K562 (cell line): Measurements from ENCODE around the gene CCDC87. TPM values are rescaled to one million over a fixed set of nuclear protein-coding genes. Genes with fewer than 3 reads are reported as not detected.
A peak's percentile ranks its signal among the peaks of the same experiment; 100 is the strongest.

Source experiments
- ATAC-seq: fragments of 200-7000 bp; cut with Tn5 transposase; 3 replicates; pipeline ENCODE4 v1.9.1; 2020; ENCODE audit warnings: moderate library complexity
- BruUV-seq: library from RNA; stranded (reverse); fragments of 400-500 nt; replicated peaks from 2 replicates; lab custom pipeline; 2021; lab: Mats Ljungman, UMichigan
- CTCF ChIA-PET: fragments of 300-600 bp; formaldehyde crosslinking; extraction: SDS; loops from one replicate; lab custom pipeline; 2021; ENCODE audit warnings: low intra/inter-chr PET ratio; lab: Yijun Ruan, JAX
- POLR2A ChIA-PET: fragments of 300-600, 350-650 bp; sonication (Branson Sonifier 250); formaldehyde crosslinking; extraction: SDS; loops from one replicate; lab custom pipeline; 2021; ENCODE audit warnings: antibody characterized with exemption, inconsistent platforms; lab: Yijun Ruan, JAX
- DNase-seq, 4 experiments: peaks; one replicate each; pipeline versions ENCODE4 v3.0.0 to v3.0.0-alpha.2; 2011 to 2018; ENCODE audit warnings: low spot score in 3 of 4, mixed read lengths in 3 of 4; ENCODE audit errors: extremely low read depth in 1 of 4
- FAIRE-seq: peaks from 2 replicates; lab custom pipeline; 2011; peaks lifted over from hg19 to GRCh38; lab: Jason Lieb, UNC
- H2AFZ ChIP-seq: 2 replicates; pipeline ENCODE4 v1.6.0; 2011; ENCODE audit warnings: low read depth, low read length, control low read depth, inconsistent platforms
- H3K27ac ChIP-seq: fragments of 200-600 bp; 3 replicates; pipeline ENCODE4 v1.8.0; 2011; ENCODE audit warnings: low read depth, mild to moderate bottlenecking, control low read depth, inconsistent platforms, low read length, moderate library complexity, mixed read lengths; ENCODE audit errors: extremely low read depth
- H3K27me3 ChIP-seq, 2 experiments: fragments of 300-600 bp in 1 of 2; 2 replicates in 1 of 2; 3 replicates in 1 of 2; pipeline versions ENCODE4 v1.6.0 to v1.8.0; 2011; ENCODE audit warnings: inconsistent platforms in 2 of 2, low read length in 2 of 2, mild to moderate bottlenecking in 1 of 2, mixed read lengths in 1 of 2, moderate library complexity in 1 of 2; ENCODE audit not compliant: control insufficient read depth in 2 of 2, insufficient read depth in 2 of 2
- H3K36me3 ChIP-seq: fragments of 300-600 bp; 3 replicates; pipeline ENCODE4 v1.8.0; 2011; ENCODE audit warnings: mild to moderate bottlenecking, low read length, inconsistent platforms; ENCODE audit not compliant: control insufficient read depth, insufficient read depth
- H3K4me1 ChIP-seq, 2 experiments: fragments of 200-600 bp in 1 of 2; replicated peaks in 1 of 2; 2 replicates in 1 of 2; 3 replicates in 1 of 2; pipeline versions ENCODE4 v1.5.1 to v1.8.0; 2011; ENCODE audit warnings: inconsistent platforms in 2 of 2, low read length in 2 of 2, mild to moderate bottlenecking in 1 of 2, mixed read lengths in 1 of 2, moderate library complexity in 1 of 2; ENCODE audit not compliant: control insufficient read depth in 2 of 2, insufficient read depth in 2 of 2
- H3K4me2 ChIP-seq: 2 replicates; pipeline ENCODE4 v1.6.1; 2011; ENCODE audit warnings: low read length, control low read depth, inconsistent platforms, mixed read lengths; ENCODE audit not compliant: insufficient read depth
- H3K4me3 ChIP-seq: fragments of 200-600 bp; sonication (generic), shearing (Covaris generic); 2 replicates; pipeline ENCODE4 v1.5.1; 2016; ENCODE audit warnings: control low read depth, inconsistent platforms
- H3K79me2 ChIP-seq: fragments of 200-600 bp; 3 replicates; pipeline ENCODE4 v1.8.0; 2011; ENCODE audit warnings: low read length, inconsistent platforms; ENCODE audit not compliant: control insufficient read depth, insufficient read depth
- H3K9ac ChIP-seq, 2 experiments: 2 replicates each; pipeline versions ENCODE4 v1.6.0 to v1.6.1; 2011; ENCODE audit warnings: low read depth in 2 of 2, low read length in 2 of 2, control low read depth in 1 of 2, inconsistent platforms in 1 of 2, mild to moderate bottlenecking in 1 of 2, mixed read lengths in 1 of 2; ENCODE audit not compliant: insufficient read depth in 1 of 2
- H3K9me1 ChIP-seq: one replicate; pipeline ENCODE4 v1.6.0; 2011; ENCODE audit warnings: inconsistent platforms, mild to moderate bottlenecking, low read length, moderate library complexity; ENCODE audit not compliant: control insufficient read depth, insufficient read depth
- H3K9me3 ChIP-seq: replicated peaks from 2 replicates; pipeline ENCODE4 v1.5.1; 2011; ENCODE audit warnings: low read depth, low read length, inconsistent platforms; ENCODE audit not compliant: control insufficient read depth, insufficient read depth
- H4K20me1 ChIP-seq: replicated peaks from 2 replicates; pipeline ENCODE4 v1.6.1; 2011; ENCODE audit warnings: low read length, inconsistent platforms, mixed read lengths; ENCODE audit not compliant: control insufficient read depth, insufficient read depth
- KLF16 ChIP-seq: IDR thresholded peaks from 2 replicates; pipeline ENCODE4 v1.6.1; 2016; ENCODE audit warnings: antibody characterized with exemption
- WGBS: fragments of 100-300 bp; shearing (Covaris generic); methylation state at CpG from one replicate; pipeline ENCODE4 v1.1.6; 2016; ENCODE audit warnings: low coverage, mixed read lengths; ENCODE audit not compliant: insufficient coverage; ENCODE audit errors: missing lambda C conversion rate; 5-methylcytosine and 5-hydroxymethylcytosine counted together
- in situ Hi-C: fragments of 300-500 bp; cut with MboI; formaldehyde crosslinking; loops from 4 replicates; pipeline ENCODE4 v1.15.0; 2018; ENCODE audit warnings: inconsistent platforms, mixed read lengths
- intact Hi-C: fragments of 100-400 bp; cut with micrococcal nuclease; formaldehyde crosslinking; loops from 2 replicates; pipeline ENCODE4 v1.14.2; 2022
- polyA plus RNA-seq, 8 experiments: library from polyadenylated mRNA; depleted of rRNA in 4 of 8; stranded (reverse) in 5 of 8; unstranded in 3 of 8; fragments of >200 nt; fragmentation: Nextera tagmentation in 2 of 8; fragmentation: Illumina TruSeq in 1 of 8; extraction: Ambion mirVana in 2 of 8; extraction: Trizol in 1 of 8; gene quantifications; 2 replicates each; pipeline versions ENCODE4 v1.2.1 to v1.2.3, GENCODE V29; 2011 to 2014; ENCODE audit warnings: inconsistent platforms in 1 of 8, missing spikeins in 1 of 8
- total RNA-seq, 7 experiments: library from RNA; depleted of rRNA in 6 of 7; stranded (reverse); fragments of >200 nt in 6 of 7; fragmentation: Illumina TruSeq in 2 of 7; extraction: Trizol in 2 of 7; gene quantifications; 2 replicates each; pipeline versions ENCODE4 v1.2.1 to v1.2.3, GENCODE V29; 2011 to 2021; ENCODE audit warnings: low replicate concordance in 1 of 7
- TF ChIP-seq, protein P1 (sequence below): sonication (generic); formaldehyde crosslinking; IDR thresholded peaks from 2 replicates; pipeline ENCODE4 v1.8.0; 2022; ENCODE audit warnings: missing genetic modification reagents, mild to moderate bottlenecking, moderate library complexity, borderline replicate concordance

CCDC87 gene
- total and polyA plus RNA-seq, 9 of the 15 experiments (the other 6 are each of a cell fraction or from before 2014, with no cell fraction given), result 0.03 to 0.44 (median 0.15) TPM; not detected in 1

DNA sequence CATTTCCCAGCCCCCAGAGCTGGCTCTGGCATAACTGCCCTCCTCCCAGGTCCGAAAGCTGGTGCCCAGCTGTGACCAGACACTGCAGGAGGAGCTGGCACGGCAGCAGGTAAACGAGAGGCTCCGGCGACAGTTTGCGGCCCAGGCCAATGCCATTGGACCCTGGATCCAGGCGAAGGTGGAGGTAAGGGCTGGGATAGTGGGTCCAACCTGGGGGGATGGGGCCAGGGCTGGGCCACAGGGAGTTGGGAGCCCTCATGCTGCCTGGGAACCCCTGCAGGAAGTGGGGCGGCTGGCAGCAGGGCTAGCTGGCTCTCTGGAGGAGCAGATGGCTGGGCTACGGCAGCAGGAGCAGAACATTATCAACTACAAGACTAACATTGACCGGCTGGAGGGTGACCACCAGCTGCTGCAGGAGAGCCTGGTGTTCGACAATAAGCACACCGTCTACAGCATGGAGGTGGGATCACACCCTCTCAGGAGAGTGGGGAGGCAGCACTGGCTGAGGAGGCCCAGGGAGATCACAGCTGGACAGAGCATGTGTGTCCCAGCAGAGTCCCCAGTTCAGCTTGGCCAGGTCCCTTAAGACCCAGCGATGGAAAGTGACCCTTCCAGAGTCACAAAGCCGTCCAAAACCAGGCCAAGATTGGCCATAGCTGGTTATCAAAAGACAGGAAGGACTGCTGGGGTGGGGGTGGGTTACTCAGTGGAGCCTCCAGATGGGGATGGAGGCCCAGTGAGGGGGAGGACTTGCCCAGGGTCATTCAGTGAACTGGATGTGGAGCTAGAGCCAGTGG lies 31.5 kb downstream of the CCDC87 start:
- intact Hi-C loops, result no loop called here
- Histone ChIP-seq H3K4me3 (no peak overlapping the region), H3K27me3 (no peaks in the 10 kb centered on the region), H4K20me1 (no peaks in the 10 kb centered on the region), H3K9me3 (no peaks in the 10 kb centered on the region), H3K79me2 (no peaks in the 10 kb centered on the region), H3K4me1 (peaks cover 8 to 38% of the 10 kb centered on the region in 2 experiments; a peak in 4 of 5 replicates), H3K36me3 (no peaks in the 10 kb centered on the region), H2AFZ (peak overlapping the region; percentile 30; the same call in 1 of the 2 replicates), H3K4me2 (no peak overlapping the region), H3K27ac (no peak overlapping the region), H3K9me1 (no peaks in the 10 kb centered on the region), H3K9ac (peak overlapping the region in 1 of 2 experiments; percentile 69; a peak in 2 of 4 replicates)
- DNase-seq (peak in 3 of 4 experiments; percentile 23 to 51 (median 29)), FAIRE-seq (no peak), ATAC-seq (peak; percentile 48)
- WGBS, result 41% methylated on average over 14 of the region's 14 CpGs
- CTCF ChIA-PET, result no interaction called here
- no peak for TF ChIP-seq KLF16
- TF ChIP-seq, protein P1, sequence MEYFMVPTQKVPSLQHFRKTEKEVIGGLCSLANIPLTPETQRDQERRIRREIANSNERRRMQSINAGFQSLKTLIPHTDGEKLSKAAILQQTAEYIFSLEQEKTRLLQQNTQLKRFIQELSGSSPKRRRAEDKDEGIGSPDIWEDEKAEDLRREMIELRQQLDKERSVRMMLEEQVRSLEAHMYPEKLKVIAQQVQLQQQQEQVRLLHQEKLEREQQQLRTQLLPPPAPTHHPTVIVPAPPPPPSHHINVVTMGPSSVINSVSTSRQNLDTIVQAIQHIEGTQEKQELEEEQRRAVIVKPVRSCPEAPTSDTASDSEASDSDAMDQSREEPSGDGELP (CRISPR knock-in tag), result peak; percentile 19; the same call in 1 of the 2 replicates
- POLR2A ChIA-PET, result interaction anchor here (0.6 to 3.6 kb wide), 6 partner anchors 11 to 277 kb away, joined by 3 to 15 read pairs (median 3); partner anchors contain the start of genes ACTN3, RBM4 and ZDHHC24
- in situ Hi-C loops, result no loop called here
- no TSS peak for BruUV-seq
